OCI-LY3 (cell line): Measurements from ENCODE around the gene ARMC2.

Experiments used
- EZH2phosphoT487 ChIP-seq: fragments of 200-600 bp; shearing (Covaris generic); IDR thresholded peaks from 2 replicates; pipeline ENCODE4 v1.6.1; 2018; ENCODE audit warnings: antibody characterized with exemption, mixed run types, low read depth
- TF ChIP-seq, protein P1 (sequence below): fragments of 200-600, 300-600 bp; sonication (generic); IDR thresholded peaks from 2 replicates; pipeline ENCODE4 v1.5.1; 2014; ENCODE audit warnings: antibody characterized with exemption, low read length, low read depth

DNA sequence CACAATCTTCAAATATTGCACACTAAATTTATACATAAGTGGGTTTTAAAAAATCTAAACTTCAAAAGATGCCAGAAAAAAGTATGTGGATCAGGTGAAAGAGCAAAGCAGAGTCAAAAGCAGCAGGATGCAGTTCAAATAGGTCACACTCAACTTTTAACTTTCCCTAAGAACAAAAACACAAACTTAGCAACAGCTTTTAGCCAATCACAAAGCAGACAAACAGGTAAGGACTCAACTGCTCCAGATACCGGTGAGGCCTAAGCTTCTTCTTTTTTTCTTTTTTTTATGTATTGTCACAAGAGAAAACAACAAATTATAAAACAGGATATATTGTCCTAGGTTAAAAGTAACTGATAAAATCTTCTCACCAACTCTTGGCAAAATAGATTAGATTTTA lies 171.7 kb downstream of the ARMC2 start:
- TF ChIP-seq, protein P1, sequence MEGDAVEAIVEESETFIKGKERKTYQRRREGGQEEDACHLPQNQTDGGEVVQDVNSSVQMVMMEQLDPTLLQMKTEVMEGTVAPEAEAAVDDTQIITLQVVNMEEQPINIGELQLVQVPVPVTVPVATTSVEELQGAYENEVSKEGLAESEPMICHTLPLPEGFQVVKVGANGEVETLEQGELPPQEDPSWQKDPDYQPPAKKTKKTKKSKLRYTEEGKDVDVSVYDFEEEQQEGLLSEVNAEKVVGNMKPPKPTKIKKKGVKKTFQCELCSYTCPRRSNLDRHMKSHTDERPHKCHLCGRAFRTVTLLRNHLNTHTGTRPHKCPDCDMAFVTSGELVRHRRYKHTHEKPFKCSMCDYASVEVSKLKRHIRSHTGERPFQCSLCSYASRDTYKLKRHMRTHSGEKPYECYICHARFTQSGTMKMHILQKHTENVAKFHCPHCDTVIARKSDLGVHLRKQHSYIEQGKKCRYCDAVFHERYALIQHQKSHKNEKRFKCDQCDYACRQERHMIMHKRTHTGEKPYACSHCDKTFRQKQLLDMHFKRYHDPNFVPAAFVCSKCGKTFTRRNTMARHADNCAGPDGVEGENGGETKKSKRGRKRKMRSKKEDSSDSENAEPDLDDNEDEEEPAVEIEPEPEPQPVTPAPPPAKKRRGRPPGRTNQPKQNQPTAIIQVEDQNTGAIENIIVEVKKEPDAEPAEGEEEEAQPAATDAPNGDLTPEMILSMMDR: no peak
- TF ChIP-seq EZH2phosphoT487: no peak
